Upper lobe of left lung (tissue), 4 donors: ENCODE results near the gene DIP2C.

Experiments
- POLR2A ChIP-seq, 4 donors: fragments of 450-650 bp; IDR thresholded peaks; one replicate each; pipeline ENCODE4 v1.5.1; 2016 to 2017; ENCODE audit warnings: antibody characterized with exemption in 4 of 4, mild to moderate bottlenecking in 2 of 4
- TF ChIP-seq, protein P1 (sequence below), 6 experiments: fragments of 450-650 bp in 4 of 6; fragments of 200-600 bp in 2 of 6; sonication (generic) in 2 of 6; IDR thresholded peaks; one replicate each; pipeline ENCODE4 v1.5.1; 2016 to 2019; ENCODE audit warnings: antibody characterized with exemption in 6 of 6

DNA sequence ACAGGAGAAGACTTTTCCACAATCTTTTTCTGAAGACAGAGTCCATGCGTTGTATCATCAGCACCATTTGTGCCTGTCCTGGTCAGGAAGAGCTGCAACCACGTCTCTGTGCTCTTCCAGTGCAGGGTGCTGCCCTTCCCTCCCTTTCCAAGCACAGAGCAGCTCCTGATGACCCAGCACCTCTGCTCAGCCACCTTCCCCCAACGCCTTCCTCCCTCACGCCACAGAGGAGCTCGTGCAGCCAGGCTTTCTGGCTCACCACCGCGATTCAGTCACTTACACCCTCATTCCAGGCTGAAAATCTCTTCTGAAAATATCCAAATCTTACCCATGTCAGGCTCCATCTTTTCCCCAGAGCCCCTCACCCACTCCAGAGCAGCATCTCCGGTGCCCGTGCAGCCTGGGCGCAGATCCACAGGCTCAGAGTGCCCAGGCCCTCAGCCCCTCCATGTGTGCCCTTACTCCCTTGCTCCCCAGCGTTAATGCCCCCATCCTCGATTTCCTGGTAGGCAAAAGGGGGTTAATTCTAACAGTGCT lies 181.5 kb downstream of the DIP2C start:
- TF ChIP-seq, protein P1, sequence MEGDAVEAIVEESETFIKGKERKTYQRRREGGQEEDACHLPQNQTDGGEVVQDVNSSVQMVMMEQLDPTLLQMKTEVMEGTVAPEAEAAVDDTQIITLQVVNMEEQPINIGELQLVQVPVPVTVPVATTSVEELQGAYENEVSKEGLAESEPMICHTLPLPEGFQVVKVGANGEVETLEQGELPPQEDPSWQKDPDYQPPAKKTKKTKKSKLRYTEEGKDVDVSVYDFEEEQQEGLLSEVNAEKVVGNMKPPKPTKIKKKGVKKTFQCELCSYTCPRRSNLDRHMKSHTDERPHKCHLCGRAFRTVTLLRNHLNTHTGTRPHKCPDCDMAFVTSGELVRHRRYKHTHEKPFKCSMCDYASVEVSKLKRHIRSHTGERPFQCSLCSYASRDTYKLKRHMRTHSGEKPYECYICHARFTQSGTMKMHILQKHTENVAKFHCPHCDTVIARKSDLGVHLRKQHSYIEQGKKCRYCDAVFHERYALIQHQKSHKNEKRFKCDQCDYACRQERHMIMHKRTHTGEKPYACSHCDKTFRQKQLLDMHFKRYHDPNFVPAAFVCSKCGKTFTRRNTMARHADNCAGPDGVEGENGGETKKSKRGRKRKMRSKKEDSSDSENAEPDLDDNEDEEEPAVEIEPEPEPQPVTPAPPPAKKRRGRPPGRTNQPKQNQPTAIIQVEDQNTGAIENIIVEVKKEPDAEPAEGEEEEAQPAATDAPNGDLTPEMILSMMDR (IDR thresholded peaks at IDR 0.05): no peak
- TF ChIP-seq POLR2A (IDR thresholded peaks at IDR 0.05): no peak
